Activated CD4-positive, alpha-beta T cell treated with anti-CD3 and anti-CD28 coated beads, Interleukin-2, amount 10 ng/mL, durations not matched to agents 7 days and 5 days (primary cell): ENCODE measurements around the gene HIPK3. TPM values are rescaled to one million over a fixed set of nuclear protein-coding genes. Genes with fewer than 3 reads are reported as not detected.

ENCODE experiments used
- CTCF ChIA-PET: fragments of 350-600 bp; sonication (Branson Sonifier 250); formaldehyde crosslinking; loops from one replicate; lab custom pipeline; 2021; ENCODE audit warnings: antibody characterized with exemption; lab: Charles Lee
- POLR2A ChIA-PET: fragments of 350-600 bp; sonication (Branson Sonifier 250); formaldehyde crosslinking; loops from one replicate; lab custom pipeline; 2021; ENCODE audit warnings: antibody characterized with exemption; lab: Charles Lee
- DNase-seq: peaks from one replicate; pipeline ENCODE4 v3.0.0-alpha.2; 2020
- H3K27ac Mint-ChIP-seq: one replicate; pipeline ENCODE4 v1.8.0; 2021; ENCODE audit warnings: mild to moderate bottlenecking, moderate library complexity, mixed read lengths
- H3K27me3 Mint-ChIP-seq: one replicate; pipeline ENCODE4 v1.8.0; 2021; ENCODE audit warnings: mixed read lengths
- H3K36me3 Mint-ChIP-seq: one replicate; pipeline ENCODE4 v1.8.0; 2021; ENCODE audit warnings: low read depth, mixed read lengths
- H3K4me1 Mint-ChIP-seq: one replicate; pipeline ENCODE4 v1.8.0; 2021; ENCODE audit warnings: mixed read lengths
- H3K4me3 Mint-ChIP-seq: one replicate; pipeline ENCODE4 v1.8.0; 2021; ENCODE audit warnings: mild to moderate bottlenecking, moderate library complexity, mixed read lengths
- H3K9me3 Mint-ChIP-seq: one replicate; pipeline ENCODE4 v1.8.0; 2021; ENCODE audit warnings: mixed read lengths
- total RNA-seq, 2 experiments: library from RNA; stranded (reverse); gene quantifications; one replicate each; pipeline ENCODE4 v1.2.3, GENCODE V29; 2021

HIPK3 gene
- total RNA-seq, 2 experiments from 2014 or later, result 41.3 to 43.8 TPM

- H3K36me3 Mint-ChIP-seq, result peaks cover 2% of the 10 kb centered on the region
- H3K27me3 Mint-ChIP-seq, result no peaks in the 10 kb centered on the region
- no peak overlapping the region for H3K4me3 Mint-ChIP-seq
- no peak overlapping the region for H3K27ac Mint-ChIP-seq
- no peak for DNase-seq
- H3K4me1 Mint-ChIP-seq, result no peaks in the 10 kb centered on the region
- H3K9me3 Mint-ChIP-seq, result no peaks in the 10 kb centered on the region
- CTCF ChIA-PET, result interaction anchor here (0.9 kb wide), 1 partner anchor 72 kb away, joined by 3 read pairs; no protein-coding TSS in a partner anchor
- POLR2A ChIA-PET, result no interaction called here
Observed at GRCh38 chr11:33320814-33321330, 63.7 kb downstream of the HIPK3 start.

GRCh38 chr11:33321422-33321821 lies 64.2 kb downstream of the HIPK3 start:
- DNase-seq, result no peak
- no peak overlapping the region for H3K4me3 Mint-ChIP-seq
- H3K9me3 Mint-ChIP-seq, result no peaks in the 10 kb centered on the region
- no peak overlapping the region for H3K27ac Mint-ChIP-seq
- ChIA-PET POLR2A (no interaction called here), CTCF (no interaction called here)
- H3K27me3 Mint-ChIP-seq, result no peaks in the 10 kb centered on the region
- no peaks in the 10 kb centered on the region for H3K36me3 Mint-ChIP-seq
- no peaks in the 10 kb centered on the region for H3K4me1 Mint-ChIP-seq

- DNase-seq, result no peak
- Mint-ChIP-seq H3K36me3 (no peaks in the 10 kb centered on the region), H3K9me3 (no peaks in the 10 kb centered on the region), H3K4me3 (no peak overlapping the region), H3K27ac (no peak overlapping the region), H3K4me1 (no peaks in the 10 kb centered on the region), H3K27me3 (no peaks in the 10 kb centered on the region)
- ChIA-PET CTCF (interaction anchor here (0.7 kb wide), 1 partner anchor 24 kb away, joined by 3 read pairs; no protein-coding TSS in a partner anchor), POLR2A (no interaction called here)
Observed at GRCh38 chr11:33323421-33323820, 66.2 kb downstream of the HIPK3 start.

GRCh38 chr11:33324302-33324985 lies 67.3 kb downstream of the HIPK3 start:
- no peaks in the 10 kb centered on the region for H3K9me3 Mint-ChIP-seq
- H3K27me3 Mint-ChIP-seq, result no peaks in the 10 kb centered on the region
- H3K4me1 Mint-ChIP-seq, result no peaks in the 10 kb centered on the region
- CTCF ChIA-PET, result no interaction called here
- H3K36me3 Mint-ChIP-seq, result no peaks in the 10 kb centered on the region
- no peak overlapping the region for H3K4me3 Mint-ChIP-seq
- no peak for DNase-seq
- POLR2A ChIA-PET, result no interaction called here
- H3K27ac Mint-ChIP-seq, result no peak overlapping the region

- no peak overlapping the region for H3K4me3 Mint-ChIP-seq
- no peaks in the 10 kb centered on the region for H3K27me3 Mint-ChIP-seq
- ChIA-PET CTCF (no interaction called here), POLR2A (no interaction called here)
- no peak overlapping the region for H3K27ac Mint-ChIP-seq
- no peak for DNase-seq
- H3K36me3 Mint-ChIP-seq, result peaks cover 3% of the 10 kb centered on the region
- no peaks in the 10 kb centered on the region for H3K9me3 Mint-ChIP-seq
- H3K4me1 Mint-ChIP-seq, result no peaks in the 10 kb centered on the region
Observed at GRCh38 chr11:33325451-33325850, 68.3 kb downstream of the HIPK3 start.

GRCh38 chr11:33329705-33330329 lies 72.6 kb downstream of the HIPK3 start:
- H3K9me3 Mint-ChIP-seq, result no peaks in the 10 kb centered on the region
- DNase-seq, result peak; percentile 54

GRCh38 chr11:33333816-33334215 lies 76.6 kb downstream of the HIPK3 start:
- no peak overlapping the region for H3K27ac Mint-ChIP-seq
- no peak overlapping the region for H3K4me3 Mint-ChIP-seq
- no peak for DNase-seq
- H3K27me3 Mint-ChIP-seq, result no peaks in the 10 kb centered on the region
- POLR2A ChIA-PET, result no interaction called here
- peaks cover 9% of the 10 kb centered on the region for H3K36me3 Mint-ChIP-seq
- H3K4me1 Mint-ChIP-seq, result no peaks in the 10 kb centered on the region
- CTCF ChIA-PET, result no interaction called here
- H3K9me3 Mint-ChIP-seq, result no peaks in the 10 kb centered on the region

More at GRCh38 chr11:33329705-33330329, 72.6 kb downstream of the HIPK3 start:
- H3K36me3 Mint-ChIP-seq, result peaks cover 9% of the 10 kb centered on the region
- ChIA-PET CTCF (interaction anchor here (1.2 kb wide), 1 partner anchor 12 kb away, joined by 3 read pairs; no protein-coding TSS in a partner anchor), POLR2A (no interaction called here)
- H3K27me3 Mint-ChIP-seq, result no peaks in the 10 kb centered on the region
- no peaks in the 10 kb centered on the region for H3K4me1 Mint-ChIP-seq
- no peak overlapping the region for H3K27ac Mint-ChIP-seq
- H3K4me3 Mint-ChIP-seq, result no peak overlapping the region

GRCh38 chr11:33334627-33335026 lies 77.4 kb downstream of the HIPK3 start:
- H3K27me3 Mint-ChIP-seq, result no peaks in the 10 kb centered on the region
- H3K4me1 Mint-ChIP-seq, result no peaks in the 10 kb centered on the region
- peaks cover 12% of the 10 kb centered on the region for H3K36me3 Mint-ChIP-seq
- DNase-seq, result no peak
- no peaks in the 10 kb centered on the region for H3K9me3 Mint-ChIP-seq
- CTCF ChIA-PET, result no interaction called here
- no peak overlapping the region for H3K4me3 Mint-ChIP-seq
- POLR2A ChIA-PET, result no interaction called here
- no peak overlapping the region for H3K27ac Mint-ChIP-seq

- Mint-ChIP-seq H3K4me3 (no peak overlapping the region), H3K4me1 (no peaks in the 10 kb centered on the region), H3K9me3 (no peaks in the 10 kb centered on the region), H3K36me3 (peaks cover 16% of the 10 kb centered on the region), H3K27ac (no peak overlapping the region), H3K27me3 (no peaks in the 10 kb centered on the region)
- CTCF ChIA-PET, result no interaction called here
- POLR2A ChIA-PET, result no interaction called here
- no peak for DNase-seq
Observed at GRCh38 chr11:33339247-33339646, 82.1 kb downstream of the HIPK3 start.

GRCh38 chr11:33344611-33345010 lies 87.4 kb downstream of the HIPK3 start:
- CTCF ChIA-PET, result no interaction called here
- H3K4me3 Mint-ChIP-seq, result no peak overlapping the region

GRCh38 chr11:33347490-33348125 lies 90.4 kb downstream of the HIPK3 start:
- no peak for DNase-seq
- H3K27me3 Mint-ChIP-seq, result no peaks in the 10 kb centered on the region
- no peak overlapping the region for H3K4me3 Mint-ChIP-seq
- no peaks in the 10 kb centered on the region for H3K9me3 Mint-ChIP-seq
- ChIA-PET CTCF (interaction anchor here (0.5 to 1.1 kb wide), 4 partner anchors 24 to 231 kb away, joined by 3 read pairs; no protein-coding TSS in a partner anchor), POLR2A (no interaction called here)
- no peak overlapping the region for H3K27ac Mint-ChIP-seq
- peaks cover 17% of the 10 kb centered on the region for H3K36me3 Mint-ChIP-seq
- no peaks in the 10 kb centered on the region for H3K4me1 Mint-ChIP-seq

More at GRCh38 chr11:33344611-33345010, 87.4 kb downstream of the HIPK3 start:
- Mint-ChIP-seq H3K36me3 (peaks cover 19% of the 10 kb centered on the region), H3K4me1 (no peaks in the 10 kb centered on the region), H3K27me3 (no peaks in the 10 kb centered on the region), H3K27ac (no peak overlapping the region), H3K9me3 (no peaks in the 10 kb centered on the region)
- no peak for DNase-seq
- POLR2A ChIA-PET, result no interaction called here

GRCh38 chr11:33350287-33350686 lies 93.1 kb downstream of the HIPK3 start:
- CTCF ChIA-PET, result interaction anchor here (0.7 kb wide), 1 partner anchor 675 kb away, joined by 3 read pairs; no protein-coding TSS in a partner anchor
- DNase-seq, result no peak
- Mint-ChIP-seq H3K27ac (no peak overlapping the region), H3K4me3 (no peak overlapping the region), H3K9me3 (no peaks in the 10 kb centered on the region), H3K4me1 (no peaks in the 10 kb centered on the region), H3K27me3 (no peaks in the 10 kb centered on the region), H3K36me3 (peaks cover 24% of the 10 kb centered on the region)
- POLR2A ChIA-PET, result no interaction called here
